HL-60 (cell line): ENCODE measurements around the gene HOXB7.

ENCODE experiments used
- DNase-seq, 2 experiments: peaks; one replicate each; pipeline ENCODE4 v3.0.0-alpha.2; 2010 to 2020; ENCODE audit warnings: low read depth in 1 of 2, low spot score in 1 of 2
- H3K27ac ChIP-seq: fragments of 250-450 bp; sonication (Bioruptor Pico); replicated peaks from 2 replicates; pipeline ENCODE4 v1.5.1; 2020; ENCODE audit warnings: mild to moderate bottlenecking, moderate library complexity
- H3K27me3 ChIP-seq: fragments of 250-450 bp; sonication (Bioruptor Pico); 2 replicates; pipeline ENCODE4 v1.5.1; 2021; ENCODE audit warnings: mild to moderate bottlenecking, moderate library complexity; ENCODE audit not compliant: insufficient read depth, poor library complexity, severe bottlenecking
- H3K4me3 ChIP-seq: replicated peaks from 2 replicates; pipeline ENCODE4 v1.5.1; 2011; ENCODE audit warnings: mild to moderate bottlenecking, control low read depth, low read length; ENCODE audit not compliant: insufficient read depth
- CTCF ChIP-seq: IDR thresholded peaks from one replicate; pipeline ENCODE4 v1.5.1; 2011; ENCODE audit warnings: low read length, control low read depth, inconsistent platforms; ENCODE audit not compliant: insufficient read depth
- GABPA ChIP-seq: IDR thresholded peaks from 2 replicates; pipeline ENCODE4 v1.6.1; 2012; ENCODE audit warnings: low read depth
- POLR2AphosphoS5 ChIP-seq: IDR thresholded peaks from 2 replicates; pipeline ENCODE4 v1.6.1; 2012; ENCODE audit warnings: low read depth
- REST ChIP-seq: IDR thresholded peaks from 2 replicates; pipeline ENCODE4 v1.6.1; 2012; ENCODE audit warnings: low read depth; ENCODE audit not compliant: insufficient replicate concordance
- SPI1 ChIP-seq: IDR thresholded peaks from 2 replicates; pipeline ENCODE4 v1.6.1; 2012; ENCODE audit warnings: low read depth, mild to moderate bottlenecking, borderline replicate concordance

HOXB7 gene

GRCh38 chr17:48586355-48587258, 24.2 kb downstream of the HOXB7 start:
- Histone ChIP-seq H3K27me3 (peaks cover 83% of the 10 kb centered on the region), H3K4me3 (no peak overlapping the region), H3K27ac (no peak overlapping the region)
- DNase-seq = no peak
- TF ChIP-seq SPI1 (no peak), CTCF (no peak), POLR2AphosphoS5 (no peak), GABPA (no peak), REST (no peak)

GRCh38 chr17:48584223-48584741, 26.5 kb downstream of the HOXB7 start:
- Histone ChIP-seq H3K27ac (no peak overlapping the region), H3K27me3 (peaks cover 92% of the 10 kb centered on the region), H3K4me3 (no peak overlapping the region)
- no peak for DNase-seq
- no peak for TF ChIP-seq POLR2AphosphoS5
- no peak for TF ChIP-seq REST
- TF ChIP-seq SPI1 = no peak
- no peak for TF ChIP-seq GABPA
- TF ChIP-seq CTCF = no peak

- H3K4me3 ChIP-seq = no peak overlapping the region
- DNase-seq = no peak
- peaks cover 92% of the 10 kb centered on the region for H3K27me3 ChIP-seq
- no peak for TF ChIP-seq GABPA
- TF ChIP-seq CTCF = no peak
- TF ChIP-seq REST = no peak
- TF ChIP-seq SPI1 = no peak
- TF ChIP-seq POLR2AphosphoS5 = no peak
- no peak overlapping the region for H3K27ac ChIP-seq
These were observed 27.1 kb downstream of the HOXB7 start for GRCh38 chr17:48583708-48584222.
